CD4-positive, alpha-beta T cell treated with Interleukin-1 beta for 1 hour (primary cell): ENCODE data around the gene FDXR.

ENCODE experiments used
- DNase-seq, 2 donors: peaks; one replicate each; pipeline ENCODE4 v3.0.0-alpha.2; 2020 to 2022

Gene FDXR

DNA sequence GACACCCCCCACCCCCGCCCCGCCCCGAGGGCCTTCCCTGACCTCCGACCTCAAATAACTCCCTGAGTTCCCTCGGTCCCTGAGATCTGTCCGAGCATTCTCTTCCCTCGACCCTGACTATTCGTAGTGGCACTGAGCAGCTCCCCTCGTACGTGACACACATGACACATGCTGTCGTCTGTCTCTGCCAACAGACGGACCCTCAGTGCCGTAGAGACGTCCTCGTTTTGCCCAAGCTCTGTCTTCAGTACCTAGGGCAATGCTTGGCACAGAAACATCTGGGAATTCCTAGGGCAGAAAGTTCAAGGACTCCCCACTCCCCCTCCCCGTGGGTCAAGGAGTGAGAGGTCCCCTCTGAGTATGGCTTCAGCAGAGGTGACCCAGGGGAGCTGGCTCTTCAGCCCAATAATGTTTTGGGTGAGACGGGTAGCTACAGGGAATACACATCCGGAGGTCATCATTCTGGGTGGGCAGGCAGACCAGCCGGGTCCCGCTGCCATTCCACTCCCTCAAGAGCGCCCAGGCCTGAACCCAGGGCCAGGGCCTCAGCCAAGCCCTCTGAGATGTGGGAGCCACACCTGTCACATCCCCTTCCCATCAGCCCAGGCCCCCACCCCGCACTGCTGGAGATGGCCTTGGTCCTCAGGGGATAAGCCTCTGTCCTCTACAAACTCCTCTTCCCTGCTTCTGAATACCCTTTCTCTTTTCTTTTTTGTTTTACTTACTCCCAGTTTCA is 21.3 kb upstream of the FDXR start:
- DNase-seq: no peak

DNA sequence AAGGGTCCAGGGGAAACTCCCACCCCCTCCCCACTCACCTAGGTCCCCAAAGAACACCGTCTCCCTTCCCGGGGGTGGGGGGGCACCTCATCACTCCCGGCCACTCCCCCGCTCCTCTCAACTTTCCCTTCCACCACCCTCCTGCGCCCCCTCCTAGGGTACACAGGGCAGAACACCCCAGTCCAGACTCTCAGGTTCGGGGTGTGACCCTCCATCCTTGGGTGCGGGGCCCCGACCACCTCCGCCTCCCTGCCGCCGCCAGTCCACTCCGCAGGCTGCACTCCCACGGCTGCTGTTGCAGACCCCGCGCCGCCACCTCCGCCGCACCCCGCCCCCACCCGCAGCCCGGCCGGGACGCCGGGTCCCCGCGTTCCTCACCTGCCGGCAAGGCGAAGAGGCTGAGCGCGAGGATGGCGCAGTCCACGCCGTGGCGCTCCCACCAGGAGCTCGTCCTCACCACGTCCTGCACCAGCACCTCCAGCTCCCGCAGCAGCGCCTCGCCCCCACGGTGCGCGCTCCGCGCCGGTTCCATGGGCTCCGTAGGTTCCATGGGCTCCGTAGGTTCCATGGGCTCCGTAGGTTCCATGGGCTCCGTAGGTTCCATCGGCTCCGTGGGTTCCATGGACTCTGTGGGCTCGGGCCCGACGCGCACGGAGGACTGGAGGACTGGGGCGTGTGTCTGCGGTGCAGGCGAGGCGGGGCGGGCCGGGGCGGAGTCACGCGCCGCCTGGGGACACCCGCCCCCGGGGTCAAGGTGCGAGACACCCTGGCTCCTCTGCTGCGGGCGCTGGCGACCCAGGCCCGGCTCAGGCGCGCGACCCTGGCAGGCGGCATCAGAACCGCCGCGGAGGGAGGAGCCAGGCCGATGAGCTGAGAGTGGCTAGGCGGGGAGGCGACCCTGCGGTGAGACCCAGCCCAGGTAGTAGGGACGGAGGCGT is 20.4 kb upstream of the FDXR start, which contains the start of gene FADS6:
FADS6 (minus strand) TSS at position 660 of the 938 bp plus-strand sequence; CDS start at position 622, 38 bp downstream.
- DNase-seq: no peak

DNA sequence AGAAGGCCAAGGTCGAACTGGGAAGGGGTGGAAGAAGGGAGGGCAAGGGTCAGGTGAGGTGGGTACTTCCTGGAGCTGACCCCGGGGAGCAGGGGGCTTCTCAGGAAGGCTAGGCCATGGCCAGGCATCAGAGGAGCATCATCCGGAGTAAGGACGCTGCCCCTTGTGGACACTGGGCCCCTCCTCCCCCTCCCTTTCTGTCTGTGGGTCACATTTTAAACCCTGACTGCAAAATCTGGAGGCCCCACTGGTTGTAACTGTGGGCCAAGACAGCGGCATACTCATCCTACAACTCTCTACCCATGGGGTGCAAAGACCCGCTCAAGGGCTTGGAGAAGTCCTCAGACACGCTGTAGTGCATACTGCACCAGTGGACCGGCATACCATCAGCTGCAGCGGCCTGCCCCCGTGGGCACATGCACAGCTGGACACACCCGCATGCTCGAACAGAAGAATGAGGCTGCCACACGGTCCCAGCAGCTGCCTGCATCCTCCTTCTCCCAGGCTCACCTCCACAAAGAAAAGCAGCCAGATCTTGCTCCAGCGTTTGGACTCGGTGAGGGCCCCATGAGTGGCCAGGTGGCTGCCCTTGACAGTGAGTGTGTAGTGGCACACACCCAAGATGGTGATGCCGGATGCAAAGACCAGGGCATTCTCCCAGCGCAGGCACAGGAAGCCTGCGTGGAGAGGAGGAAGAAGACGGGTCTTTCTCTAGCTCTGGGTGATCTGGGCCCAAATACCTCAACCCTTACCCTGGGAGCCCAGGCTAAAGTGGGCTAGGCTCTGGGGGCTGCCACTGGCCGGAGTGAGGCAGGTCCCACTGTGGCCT is 19.4 kb upstream of the FDXR start:
- DNase-seq: no peak

DNA sequence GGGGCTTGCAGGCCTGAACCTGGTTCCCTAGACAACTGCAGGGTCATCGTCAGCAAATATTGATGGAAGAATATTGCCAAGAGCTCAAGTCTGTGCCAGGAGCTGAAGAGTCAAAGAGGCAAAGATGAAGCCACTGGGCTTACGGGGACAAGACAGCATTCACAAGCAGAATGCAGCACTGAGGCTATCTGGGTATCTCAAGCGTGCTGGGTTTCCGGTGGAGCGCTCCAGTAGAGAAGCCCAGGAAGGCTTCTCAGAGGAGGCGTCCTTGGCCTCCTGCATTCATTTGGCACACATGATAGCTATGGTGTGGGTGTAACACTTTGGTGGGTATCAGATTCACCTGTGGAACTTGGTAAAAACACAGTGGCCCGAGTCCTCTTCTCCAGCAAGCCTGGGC is 17.8 kb upstream of the FDXR start:
- no peak for DNase-seq

DNA sequence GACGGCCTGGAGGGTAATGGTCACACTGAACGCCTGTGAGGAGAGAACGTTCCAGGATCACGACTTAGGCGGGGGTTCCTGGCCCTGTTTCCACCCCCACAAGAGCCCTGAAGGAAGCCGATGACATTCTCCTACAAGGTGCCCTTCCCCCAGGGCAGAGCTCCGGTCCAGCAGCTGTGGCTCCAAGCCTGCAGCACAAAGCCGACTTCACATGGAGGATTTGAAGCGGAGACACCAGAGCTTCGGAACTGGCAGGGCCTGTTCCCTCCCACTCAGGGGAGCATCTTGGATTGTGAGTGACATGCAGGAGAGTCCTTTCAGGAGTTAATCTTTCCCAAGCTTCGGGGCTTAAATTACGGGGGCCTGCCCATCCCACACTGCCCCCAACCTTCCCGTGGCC is 15.7 kb upstream of the FDXR start:
- DNase-seq: no peak

DNA sequence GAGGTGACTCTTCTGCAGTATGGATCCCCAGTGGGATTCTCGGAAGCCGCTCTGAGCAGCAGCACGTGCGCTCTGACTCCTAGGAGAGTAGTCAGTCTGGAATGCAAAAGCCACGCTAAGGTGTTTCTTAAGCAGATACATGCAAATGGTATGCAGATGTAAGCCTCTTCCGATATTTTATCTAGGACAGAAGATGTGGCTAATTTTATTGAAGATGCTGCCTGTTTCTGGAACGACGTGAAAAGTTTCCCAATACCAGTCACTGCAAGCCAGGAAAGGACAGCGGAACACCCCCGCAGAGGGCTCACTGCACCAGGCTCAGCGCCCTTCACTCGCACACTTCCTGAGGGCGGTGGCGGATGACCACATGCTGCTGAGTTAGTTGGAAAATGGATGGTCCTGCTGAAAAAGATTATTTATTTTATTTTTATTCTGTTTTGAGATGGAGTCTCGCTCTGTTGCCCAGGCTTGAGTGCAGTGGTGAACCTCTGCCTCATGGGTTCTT is 10.5 kb upstream of the FDXR start:
- DNase-seq: no peak

DNA sequence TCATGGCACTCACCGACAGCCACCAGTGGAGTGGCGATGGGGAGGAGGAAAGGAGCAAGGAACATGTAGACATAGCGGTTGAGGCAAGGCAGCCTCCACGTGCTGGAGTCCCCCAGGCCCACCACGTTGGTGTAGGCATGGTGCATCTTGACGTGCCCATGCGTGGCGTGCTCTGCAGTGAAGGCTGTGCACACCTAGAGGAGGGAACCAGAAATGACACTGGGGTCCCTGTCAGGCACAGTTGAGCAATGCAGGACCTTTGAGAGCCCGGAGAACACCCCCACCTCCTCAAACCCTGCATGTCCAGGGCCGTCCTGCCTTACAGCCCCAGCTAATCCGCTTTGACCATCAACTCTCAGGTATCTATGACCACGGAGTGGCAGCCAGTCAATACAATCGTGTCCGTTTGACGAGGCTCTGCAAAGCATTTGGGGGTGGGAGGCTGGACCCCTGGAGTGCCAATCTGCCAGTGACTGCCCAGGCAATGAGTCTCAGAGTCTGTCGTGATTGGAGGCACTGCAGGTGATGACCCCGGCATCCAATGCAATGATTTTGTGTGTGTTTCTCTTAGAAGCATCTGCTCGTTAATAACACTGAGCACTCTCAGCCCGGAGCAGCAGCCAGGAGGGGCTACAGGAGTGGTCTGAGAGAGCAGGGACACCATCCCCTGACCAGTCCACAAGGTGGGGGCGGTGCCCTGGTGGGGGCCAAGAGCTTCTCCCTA is 9.9 kb upstream of the FDXR start:
- no peak for DNase-seq

DNA sequence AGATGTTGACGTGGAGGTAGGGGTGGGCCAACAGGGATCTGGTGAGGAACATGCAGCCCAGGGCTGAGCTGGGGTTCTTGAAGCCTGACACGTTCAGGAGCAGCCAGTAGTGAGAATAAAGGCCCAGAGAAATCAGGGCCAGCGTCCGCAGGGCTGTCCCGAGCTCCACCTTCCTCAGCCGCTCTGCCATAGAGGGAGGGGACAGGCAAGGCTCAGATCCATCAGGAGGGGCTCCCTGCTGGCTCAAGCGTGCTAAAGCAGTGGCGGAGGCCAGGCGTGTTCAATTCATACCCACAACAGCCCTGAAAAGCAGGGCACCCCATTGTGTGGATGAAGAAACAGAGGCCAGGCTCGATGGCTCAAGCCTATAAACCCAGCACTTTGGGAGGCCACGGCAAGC is 8.3 kb upstream of the FDXR start:
- DNase-seq: no peak

DNA sequence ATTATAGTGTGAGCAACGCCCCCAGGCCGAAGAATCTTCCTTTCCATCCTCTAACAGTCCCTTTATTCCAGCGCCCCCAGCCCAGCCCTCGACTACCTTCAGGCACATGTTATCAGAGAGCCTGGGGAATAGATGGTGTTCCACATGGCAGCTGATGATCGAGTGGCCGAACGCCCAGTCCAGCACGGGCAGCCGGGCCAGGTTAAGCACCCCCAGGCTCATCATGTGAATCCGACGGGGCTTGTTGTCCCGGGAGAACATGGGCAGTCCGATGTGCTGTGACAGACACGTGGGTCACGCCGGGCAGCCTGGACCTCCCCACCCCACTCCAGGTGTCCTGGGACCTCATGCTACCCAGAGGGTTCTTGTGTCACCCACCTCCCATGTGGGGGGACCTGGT is 6.5 kb upstream of the FDXR start:
- no peak for DNase-seq

DNA sequence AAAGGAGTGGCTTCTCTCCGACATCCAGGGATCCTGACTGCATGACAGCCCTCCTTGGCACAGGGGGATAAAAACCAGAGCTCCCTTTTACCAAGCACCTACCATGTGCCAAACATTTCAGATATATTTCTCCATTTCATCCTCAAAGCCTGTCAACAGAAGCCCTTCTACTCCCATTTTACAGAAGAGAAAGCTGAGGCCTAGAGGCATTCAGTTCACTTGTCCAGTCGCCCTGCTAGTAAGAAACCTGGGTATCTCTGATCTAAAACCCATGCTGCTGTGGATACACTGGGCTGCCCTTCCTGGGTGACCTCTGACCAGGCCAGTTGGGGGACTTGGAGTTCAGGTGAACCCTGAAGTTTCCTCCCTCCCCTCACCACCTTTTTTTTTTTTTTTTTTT is 5.9 kb upstream of the FDXR start:
- DNase-seq: no peak

DNA sequence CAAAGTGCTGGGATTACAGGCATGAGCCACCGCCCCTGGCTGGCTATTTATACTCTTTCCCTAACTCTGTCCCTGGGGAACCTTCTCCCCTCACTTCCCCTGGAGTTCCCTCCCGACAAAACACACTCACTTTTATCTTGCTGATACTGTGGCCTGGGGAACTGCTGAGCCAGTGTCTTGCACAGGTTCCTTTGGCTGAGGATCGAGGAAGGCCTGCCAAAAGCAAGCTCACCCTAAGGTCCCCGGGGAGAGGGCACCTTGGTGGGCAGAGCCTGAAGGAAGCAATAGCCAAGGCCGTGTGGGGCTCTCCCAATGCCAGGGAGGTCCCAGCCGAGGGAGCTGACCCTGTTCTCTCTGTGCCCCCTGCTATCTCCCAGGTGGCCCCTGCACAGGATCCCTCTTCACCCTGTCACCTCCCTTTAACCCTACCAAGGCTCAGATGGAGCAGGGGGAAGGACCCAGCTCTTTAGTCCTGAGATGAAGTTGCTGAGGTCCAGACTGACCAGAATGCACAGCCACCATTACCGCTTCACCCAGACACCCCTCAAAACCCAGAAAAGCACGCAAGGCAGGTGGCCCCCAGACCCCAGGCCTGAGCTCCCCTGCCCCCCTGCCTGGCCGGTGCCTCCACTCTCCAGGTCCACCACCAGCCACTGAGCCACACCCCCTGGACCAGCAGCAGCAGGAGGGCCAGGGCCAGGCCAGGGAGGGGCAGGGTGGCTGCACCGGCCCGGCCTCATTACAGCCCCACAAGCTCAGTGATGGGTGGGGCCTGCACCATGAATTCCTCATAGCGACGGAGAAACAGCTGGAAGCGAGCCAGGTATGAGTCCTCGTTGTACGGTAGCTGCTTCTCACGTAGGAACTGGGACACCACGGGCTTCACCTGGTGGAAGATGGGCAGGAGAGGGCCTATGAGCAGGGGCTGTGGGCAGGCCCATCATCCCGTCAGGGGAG is 5.1 kb upstream of the FDXR start:
- no peak for DNase-seq

DNA sequence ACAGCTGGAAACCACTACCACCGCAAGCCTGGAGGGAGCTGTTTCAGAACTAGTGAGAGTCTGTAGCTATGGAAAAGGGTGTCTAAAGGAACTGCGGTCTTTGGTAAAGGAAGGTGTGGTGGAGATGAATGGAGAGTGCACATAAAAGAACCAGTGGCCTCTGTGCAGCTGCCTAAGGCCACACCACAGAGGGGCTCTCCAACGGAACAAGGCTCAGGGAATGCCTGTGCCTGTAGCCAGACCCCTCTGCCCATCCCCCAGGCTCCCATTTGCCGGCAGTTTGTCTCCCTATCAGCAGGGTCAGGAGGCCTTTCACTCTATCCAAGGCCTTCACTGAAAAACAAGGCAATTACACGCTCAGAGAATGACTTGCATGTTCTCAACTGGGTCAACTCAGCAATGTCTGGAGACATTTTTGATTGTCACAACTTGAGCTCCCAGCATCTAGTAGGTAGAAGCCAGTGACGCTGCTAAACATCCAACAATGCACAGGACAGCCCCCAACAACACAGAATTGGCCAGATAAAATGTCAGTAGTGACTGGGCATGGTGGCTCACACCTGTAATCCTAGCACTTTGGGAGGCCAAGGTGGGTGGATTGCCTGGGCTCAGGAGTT is 3.3 kb upstream of the FDXR start:
- DNase-seq: no peak

DNA sequence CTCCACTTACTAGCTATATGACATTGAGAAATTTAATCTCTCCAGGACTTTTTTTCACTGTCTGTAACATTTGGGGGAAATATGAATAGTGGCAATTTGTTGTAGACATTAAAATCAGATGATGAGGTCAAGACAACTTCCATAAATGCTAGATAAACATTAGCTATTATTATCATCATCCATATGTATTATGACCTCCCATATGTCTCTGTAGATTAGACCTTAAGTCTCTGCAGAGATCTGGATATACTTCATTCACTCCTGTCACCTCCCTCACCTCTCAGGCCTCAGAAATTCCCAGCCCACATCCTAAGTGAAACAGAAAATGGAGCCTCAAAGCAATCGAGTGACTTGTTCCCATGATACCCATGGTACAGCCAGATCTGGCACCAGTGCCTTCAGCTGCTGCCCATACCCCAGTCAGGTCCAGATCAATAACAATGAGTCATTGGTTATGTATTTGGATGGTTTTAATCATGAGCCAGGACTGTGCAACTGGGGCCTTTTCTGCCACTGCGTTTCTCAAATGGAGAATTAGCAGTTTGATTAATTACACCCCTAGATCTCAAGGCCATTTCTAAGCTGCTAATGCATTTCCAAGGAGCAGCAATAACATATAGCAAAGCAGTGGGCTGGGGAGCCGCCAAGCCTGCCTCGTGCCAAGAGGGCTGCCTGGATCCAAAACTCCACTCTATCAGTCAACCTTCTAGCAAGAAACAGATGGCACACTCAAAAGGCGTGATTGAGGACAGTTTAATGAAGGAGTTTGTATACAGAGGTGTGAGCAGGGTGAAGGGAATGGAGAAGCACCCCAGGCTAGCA is 2.6 kb upstream of the FDXR start:
- no peak for DNase-seq

DNA sequence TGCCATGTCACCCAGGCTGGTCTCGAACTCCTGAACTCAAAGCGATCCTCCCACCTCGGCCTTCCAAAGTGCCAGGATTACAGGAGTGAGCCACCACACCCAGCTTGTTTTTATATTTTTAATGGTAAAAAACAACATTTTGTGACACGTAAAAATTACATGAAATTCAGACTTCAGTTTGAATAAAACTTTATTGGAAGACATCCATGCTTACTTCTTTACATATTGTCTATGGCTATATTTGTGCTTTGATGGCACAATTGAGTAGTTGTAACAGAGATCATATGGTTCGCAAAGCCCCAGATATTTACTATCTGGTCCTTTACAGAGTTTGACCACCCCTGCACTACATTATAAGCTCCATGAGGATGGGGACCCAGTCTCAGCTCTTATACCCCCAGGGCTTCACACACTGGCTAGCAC is 1.8 kb upstream of the FDXR start:
- DNase-seq: no peak

DNA sequence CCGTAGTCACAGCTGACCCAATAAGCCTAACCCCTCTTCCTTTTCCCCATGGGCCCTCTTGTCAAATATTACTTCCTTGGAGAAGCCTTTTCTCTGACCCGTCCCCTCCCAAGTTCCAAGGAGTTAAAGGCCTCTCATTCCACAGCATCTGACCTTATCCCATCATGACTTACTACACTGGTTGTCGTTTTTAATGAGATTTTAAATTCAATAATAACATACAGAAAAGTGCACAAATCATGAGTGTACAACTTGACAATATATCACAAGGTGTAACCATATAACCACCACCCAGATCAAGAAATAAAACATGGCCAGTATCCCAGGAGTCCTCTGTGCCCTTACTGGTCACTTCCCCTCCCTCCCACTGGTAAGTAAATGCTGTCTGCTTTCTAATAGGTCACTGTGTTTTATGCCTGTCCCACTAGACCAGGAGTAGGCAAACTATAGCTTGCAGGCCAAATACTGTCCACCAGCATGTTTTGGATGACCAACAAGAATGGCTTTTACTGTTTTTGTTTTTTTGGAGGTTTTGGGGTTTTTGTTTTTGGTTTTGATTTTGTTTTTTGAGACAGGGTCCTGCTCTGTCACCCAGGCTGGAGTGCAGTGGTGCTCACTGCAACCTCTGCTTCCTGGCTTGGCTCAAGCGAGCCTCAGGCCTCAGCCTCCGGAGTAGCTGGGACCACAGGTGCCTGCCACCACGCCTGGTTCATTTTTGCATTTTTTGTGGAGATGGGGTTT is 1.2 kb upstream of the FDXR start:
- no peak for DNase-seq

DNA sequence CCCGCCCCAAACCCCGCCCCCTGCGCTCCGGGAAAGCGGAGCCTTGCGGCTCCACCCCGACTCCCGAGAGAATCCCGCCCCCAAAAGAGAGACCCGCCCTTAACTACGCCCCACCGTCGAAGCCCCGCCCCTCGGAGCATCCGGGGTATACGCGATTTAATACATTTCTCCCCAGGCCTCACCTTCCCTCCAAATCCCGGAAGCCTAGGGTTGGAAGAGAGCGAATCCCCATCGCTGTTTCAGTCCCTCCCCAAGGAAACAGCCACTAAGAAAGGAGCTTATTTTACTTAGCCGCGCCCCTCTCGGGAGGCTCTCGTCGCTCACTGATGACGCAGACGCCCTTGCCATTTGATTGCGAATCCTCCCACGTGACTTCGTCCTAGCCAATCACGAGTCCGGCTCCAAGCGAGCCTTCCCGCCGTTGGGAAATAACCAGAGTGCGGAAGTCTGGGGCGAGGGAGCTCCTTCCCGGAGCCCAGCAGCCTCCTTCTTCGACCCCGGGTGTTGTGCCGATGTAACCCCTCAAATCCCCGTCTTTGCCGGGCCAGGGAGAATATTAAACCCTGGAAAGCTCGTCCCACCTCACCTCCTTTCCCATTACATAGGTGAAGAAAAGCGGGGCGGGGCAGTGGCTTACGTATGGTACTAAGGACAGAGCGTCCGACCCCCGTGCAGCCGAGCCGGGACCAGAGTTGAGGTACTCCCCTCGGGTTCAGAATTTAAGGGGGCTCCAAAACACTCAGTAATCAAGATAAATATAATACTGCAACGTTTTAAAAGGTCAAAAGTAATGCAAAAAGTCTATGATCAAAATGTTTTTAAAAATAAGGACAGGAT is 461 bp upstream of the FDXR start:
- peak; percentile 99 to 100 for DNase-seq

DNA sequence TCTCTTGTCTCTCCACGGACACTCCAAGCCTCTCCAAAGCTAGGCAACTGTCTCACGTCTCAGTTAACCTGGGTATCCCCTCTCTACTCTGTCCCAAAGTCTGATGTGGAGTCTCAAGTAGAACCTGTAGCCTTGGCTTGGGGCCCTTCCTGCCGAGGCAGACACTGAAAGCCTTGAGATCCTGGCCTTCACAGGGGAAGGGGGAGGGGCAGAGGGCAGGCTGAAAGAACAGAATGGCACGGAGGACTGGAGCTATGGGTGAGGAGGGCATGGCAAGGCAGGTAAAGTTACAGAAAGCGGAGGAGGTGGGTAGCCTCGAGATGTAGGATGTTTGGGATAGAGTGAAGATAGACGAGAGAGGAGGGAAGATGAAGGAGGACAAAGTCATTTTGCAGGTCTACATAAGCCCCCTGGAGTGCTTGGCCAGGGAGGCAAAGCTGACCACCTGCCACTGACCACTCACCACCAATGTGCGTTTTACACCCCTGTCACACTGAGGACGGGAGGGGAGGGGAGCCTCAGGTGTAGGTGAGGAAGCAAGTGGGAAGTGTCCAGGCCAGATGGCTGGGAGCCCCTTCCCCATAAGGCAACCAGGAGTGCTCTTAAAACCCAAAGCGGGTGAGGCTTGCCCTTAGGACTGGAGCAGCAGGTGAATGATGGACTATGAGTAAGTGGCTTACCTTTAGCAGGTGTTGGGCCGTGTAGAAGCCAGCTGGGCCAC is 1.3 kb downstream of the FDXR start:
- no peak for DNase-seq
